ENCODE results near the gene CFAP74.
"Not testable (repeated sequence)": the region's sequence is repeated elsewhere in the genome, so short reads cannot be mapped to it uniquely, and the experiment has no call there.

CFAP74 gene

GRCh38 chr1:1986451-1987141 is 17.0 kb downstream of the CFAP74 start:
- DNase-seq = no peak

DNA sequence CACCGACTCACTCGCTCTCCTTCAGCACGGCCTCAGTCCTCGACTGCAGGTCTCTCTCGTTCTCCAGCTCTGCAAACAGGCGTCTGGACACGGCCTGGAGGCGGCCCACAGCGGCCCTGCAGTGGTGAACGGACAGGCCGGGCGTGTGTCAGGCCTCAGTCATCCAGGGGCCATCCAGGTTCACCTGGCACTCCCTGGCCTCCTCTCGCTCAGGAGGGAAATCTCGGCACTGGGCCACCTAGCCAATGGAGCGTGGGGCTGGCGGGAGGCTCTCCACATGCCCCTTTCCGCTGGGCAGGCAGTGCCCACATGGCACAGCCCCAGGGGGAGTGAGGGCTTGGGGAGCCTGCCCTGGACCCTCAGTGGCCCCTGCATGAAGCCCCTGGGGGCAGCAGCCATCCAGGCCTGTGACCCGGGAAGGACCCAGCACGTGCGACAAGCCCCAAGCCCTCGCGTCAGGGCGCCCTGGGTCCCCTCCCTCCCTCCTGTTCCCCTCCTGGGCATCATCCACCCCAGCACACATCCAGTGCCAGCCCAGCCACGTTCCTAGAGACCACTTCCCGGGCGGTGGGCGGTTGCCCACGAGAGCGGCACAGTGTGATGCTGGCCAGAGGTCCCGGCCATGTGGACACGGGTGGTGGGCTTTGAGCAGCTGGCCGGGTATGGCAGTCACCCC is 18.1 kb downstream of the CFAP74 start:
- no peak for DNase-seq

DNA sequence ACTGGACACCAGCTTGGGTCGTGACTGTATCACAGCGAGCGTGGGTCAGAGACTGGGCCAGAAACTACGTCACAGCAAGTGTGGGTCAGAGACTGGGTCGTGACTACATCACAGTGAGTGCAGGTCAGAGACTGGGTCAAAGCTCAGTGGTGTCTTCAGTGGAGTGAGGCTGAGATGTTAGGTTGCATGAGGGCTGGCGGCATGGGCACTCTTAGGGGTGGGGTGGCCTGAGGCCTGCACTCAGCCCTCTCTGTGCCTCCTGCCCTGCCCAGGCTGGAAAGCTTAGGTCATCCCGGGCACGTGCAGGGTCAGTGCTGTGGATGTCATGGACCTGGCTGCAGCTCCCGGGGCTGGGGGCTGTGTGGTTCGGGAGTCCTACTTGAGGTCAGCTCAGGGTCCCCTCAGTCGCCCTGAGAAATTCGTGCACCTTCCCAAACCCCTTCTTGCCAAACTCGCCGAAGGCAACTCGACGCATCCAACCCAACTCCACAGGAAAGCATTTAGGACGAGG is 19.0 kb downstream of the CFAP74 start:
- DNase-seq = no peak

GRCh38 chr1:1982379-1983232 is 21.0 kb downstream of the CFAP74 start:
- no peak for DNase-seq

DNA sequence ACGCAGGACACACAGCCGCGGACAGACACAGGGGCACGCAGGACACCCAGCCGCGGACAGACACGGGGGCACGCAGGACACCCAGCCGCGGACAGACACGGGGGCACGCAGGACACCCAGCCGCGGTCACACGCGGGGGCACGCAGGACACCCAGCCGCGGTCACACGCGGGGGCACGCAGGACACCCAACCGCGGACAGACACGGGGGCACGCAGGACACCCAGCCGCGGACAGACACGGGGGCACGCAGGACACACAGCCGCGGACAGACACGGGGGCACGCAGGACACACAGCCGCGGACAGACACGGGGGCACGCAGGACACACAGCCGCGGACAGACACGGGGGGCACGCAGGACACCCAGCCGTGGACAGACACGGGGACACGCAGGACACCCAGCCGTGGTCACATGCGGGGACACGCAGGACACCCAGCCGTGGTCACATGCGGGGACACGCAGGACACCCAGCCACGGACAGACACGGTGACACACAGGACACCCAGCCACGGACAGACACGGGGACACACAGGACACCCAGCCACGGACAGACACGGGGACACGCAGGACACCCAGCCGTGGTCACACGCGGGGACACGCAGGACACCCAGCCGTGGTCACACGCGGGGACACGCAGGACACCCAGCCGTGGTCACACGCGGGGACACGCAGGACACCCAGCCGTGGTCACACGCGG is 21.8 kb downstream of the CFAP74 start:
- DNase-seq = not testable (repeated sequence)

- no peak for DNase-seq
Observed at GRCh38 chr1:1981142-1981500, 22.5 kb downstream of the CFAP74 start.

DNA sequence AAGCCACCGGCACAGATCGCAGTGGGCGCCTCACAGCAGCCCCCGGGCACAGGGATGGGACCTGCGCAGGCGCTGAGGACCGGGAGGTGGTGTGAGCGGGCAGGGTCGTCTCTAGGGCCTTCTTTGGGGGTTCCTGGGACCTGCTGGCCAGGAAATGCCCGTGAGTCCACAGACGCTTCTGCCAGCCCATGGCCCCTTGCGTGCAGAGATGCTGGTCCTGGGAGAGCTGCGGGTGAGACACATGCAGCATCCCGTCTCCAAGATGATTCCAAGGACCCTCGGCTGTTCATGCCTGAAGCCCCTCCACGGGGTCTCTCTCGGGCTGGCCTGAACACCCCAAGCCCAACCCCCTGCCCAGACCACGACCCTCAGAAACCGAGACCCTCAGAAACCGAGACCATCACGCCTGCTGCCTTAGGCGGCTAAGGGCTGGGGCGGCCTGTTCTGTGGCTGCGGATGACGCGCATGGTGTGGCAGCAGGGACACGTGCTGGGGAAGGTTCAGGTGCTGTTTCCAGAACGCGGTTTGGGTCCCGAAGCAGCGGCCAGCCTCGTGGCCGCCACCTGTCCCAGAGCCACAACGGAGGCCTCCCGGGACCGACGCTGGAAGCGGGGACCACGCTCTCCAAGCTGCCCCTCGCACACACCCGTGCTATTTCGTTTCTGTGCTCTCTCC is 23.0 kb downstream of the CFAP74 start:
- DNase-seq = no peak

DNA sequence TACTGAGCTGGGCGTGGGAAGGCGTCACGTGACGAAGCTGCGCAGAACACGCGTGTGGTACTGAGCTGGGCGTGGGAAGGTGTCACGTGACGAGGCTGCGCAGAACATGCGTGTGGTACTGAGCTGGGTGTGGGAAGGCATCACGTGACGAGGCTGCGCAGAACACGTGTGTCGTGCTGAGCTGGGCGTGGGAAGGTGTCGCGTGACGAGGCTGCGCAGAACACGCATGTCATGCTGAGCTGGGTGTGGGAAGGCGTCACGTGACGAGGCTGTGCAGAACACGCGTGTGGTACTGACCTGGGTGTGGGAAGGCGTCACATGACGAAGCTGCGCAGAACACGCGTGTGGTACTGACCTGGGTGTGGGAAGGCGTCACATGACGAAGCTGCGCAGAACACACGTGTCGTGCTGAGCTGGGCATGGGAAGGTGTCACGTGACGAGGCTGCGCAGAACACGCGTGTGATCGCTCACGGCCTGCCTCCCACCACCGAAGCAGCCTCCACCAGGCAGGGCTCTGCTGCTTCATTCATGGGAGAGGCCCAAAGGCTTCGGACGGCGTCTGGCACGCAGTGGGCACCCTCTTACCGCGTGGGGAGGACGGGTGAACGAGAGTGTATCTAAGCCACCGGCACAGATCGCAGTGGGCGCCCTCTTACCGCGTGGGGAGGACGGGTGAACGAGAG is 24.0 kb downstream of the CFAP74 start:
- no peak for DNase-seq

DNA sequence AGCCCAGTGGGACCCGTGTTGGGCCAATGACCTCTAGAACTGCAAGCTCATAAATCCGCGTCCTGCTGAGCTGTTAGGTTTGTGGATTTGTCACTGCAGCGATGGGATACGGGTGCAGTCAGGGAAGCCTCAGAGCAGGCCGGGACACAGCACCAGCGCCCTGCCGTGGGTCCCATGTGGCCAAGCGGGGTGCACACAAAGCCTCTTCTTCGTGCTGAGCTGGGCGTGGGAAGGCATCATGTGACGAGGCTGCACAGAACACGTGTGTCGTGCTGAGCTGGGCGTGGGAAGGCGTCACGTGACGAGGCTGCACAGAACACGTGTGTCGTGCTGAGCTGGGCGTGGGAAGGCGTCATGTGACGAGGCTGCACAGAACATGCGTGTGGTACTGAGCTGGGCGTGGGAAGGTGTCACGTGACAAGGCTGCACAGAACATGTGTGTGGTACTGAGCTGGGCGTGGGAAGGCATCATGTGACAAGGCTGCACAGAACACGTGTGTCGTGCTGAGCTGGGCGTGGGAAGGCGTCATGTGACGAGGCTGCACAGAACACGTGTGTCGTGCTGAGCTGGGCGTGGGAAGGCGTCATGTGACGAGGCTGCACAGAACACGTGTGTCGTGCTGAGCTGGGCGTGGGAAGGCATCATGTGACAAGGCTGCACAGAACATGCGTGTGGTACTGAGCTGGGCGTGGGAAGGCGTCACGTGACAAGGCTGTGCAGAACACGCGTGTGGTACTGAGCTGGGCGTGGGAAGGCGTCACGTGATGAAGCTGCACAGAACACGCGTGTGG is 24.7 kb downstream of the CFAP74 start:
- not testable (repeated sequence) for DNase-seq

DNA sequence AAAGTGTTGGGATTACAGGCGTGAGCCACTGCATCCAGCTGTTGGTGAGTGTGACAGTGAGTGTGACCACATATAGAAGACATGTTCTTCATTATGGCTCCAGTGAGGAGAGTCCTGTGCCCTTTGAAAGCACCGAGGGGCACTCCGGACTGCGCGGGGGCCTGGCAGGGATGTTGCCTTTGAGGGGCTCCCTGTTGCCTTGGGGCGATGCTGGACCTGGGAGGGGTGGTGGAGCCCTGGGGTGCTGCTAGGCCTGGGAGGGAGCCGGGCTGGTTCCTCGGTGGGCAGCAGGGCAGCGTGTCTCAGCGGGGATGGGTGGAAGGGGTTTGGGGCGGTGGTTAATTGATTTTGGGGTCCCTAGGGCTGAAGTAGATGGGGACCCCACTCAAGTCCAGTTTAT is 25.5 kb downstream of the CFAP74 start:
- no peak for DNase-seq

GRCh38 chr1:1976031-1976430 is 27.6 kb downstream of the CFAP74 start:
- no peak for DNase-seq

DNA sequence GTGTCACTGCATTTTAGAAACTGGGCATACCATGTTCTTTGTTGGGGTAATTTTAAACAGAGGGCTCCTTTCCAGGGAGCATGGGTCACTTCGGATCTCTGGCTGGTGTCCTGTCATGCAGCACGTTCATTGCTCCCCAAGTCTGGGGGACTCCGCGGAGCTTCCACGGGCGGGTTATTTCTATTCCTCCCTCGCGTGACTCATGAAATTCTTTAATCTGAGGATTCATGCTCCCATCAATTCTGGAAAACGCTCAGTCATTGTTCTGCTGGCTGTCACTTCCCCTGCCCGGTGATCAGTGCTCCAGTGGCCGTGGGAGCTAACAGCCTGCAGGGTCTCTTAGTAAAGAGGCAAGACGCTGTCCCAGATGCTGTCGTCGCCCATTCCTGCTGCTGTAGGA is 28.1 kb downstream of the CFAP74 start:
- DNase-seq = no peak

GRCh38 chr1:1974834-1975233 is 28.8 kb downstream of the CFAP74 start:
- no peak for DNase-seq

- DNase-seq = no peak
Observed at GRCh38 chr1:1973716-1974642, 29.6 kb downstream of the CFAP74 start.

- DNase-seq = no peak
Observed at GRCh38 chr1:1972976-1973715, 30.4 kb downstream of the CFAP74 start.

DNA sequence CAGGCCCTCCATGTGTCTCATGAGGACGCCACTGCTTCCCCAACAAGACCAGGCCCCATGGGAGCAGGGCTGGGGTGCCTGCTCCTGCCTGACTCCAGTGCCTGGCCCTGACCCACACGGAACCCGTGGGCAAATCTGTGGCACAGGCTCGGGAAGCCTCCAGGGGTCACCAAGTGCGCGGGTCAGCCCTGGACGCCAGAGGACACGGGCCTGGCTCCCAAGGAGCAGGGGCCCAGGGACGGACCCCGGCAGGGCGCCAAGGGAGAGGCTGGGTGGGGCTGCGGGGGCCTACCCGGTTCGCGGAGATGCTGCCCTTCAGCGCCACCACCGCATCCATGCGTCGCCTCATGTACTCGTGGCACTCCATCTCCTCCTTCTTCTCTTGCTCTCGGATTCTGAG is 31.9 kb downstream of the CFAP74 start:
- no peak for DNase-seq

DNA sequence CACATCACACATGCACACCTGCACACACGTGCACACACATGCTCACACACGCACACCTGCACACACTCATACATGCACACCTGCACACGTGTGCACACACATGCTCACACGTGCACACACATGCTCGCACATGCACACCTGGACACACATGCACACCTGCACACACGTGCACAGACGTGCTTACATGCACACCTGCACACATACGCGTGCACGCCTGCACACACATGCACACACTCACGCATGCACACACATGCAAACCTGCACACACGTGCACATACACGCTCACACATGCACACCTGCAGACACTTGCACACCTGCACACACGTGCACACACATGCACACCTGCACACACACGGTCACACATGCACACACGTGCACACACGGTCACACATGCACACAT is 32.6 kb downstream of the CFAP74 start:
- no peak for DNase-seq

GRCh38 chr1:1969953-1970716 is 33.5 kb downstream of the CFAP74 start:
- DNase-seq = no peak

Measured in SW 1271 (cell line).